OCI-LY7 (cell line): ENCODE measurements around the gene ARL11. TPM values are rescaled to one million over a fixed set of nuclear protein-coding genes. Genes with fewer than 3 reads are reported as not detected.

Experiments used
- BruUV-seq: library from RNA; stranded (reverse); fragments of 400-500 nt; replicated peaks from 2 replicates; lab custom pipeline; 2021; lab: Mats Ljungman, UMichigan
- CTCF ChIA-PET: fragments of 300-600 bp; sonication (Branson Sonifier 250); formaldehyde crosslinking; loops from one replicate; lab custom pipeline; 2022; ENCODE audit warnings: antibody characterized with exemption; ENCODE audit not compliant: unreplicated experiment; lab: Charles Lee
- POLR2A ChIA-PET: fragments of 300-600 bp; sonication (Branson Sonifier 250); formaldehyde crosslinking; loops from one replicate; lab custom pipeline; 2022; ENCODE audit warnings: antibody characterized with exemption; lab: Charles Lee
- DNase-seq: peaks from one replicate; pipeline ENCODE4 v3.0.0-alpha.2; 2015; ENCODE audit warnings: low spot score
- H2AFZ ChIP-seq: fragments of 200-600 bp; sonication (generic), shearing (Covaris generic); 2 replicates; pipeline ENCODE4 v1.6.1; 2014; ENCODE audit warnings: mild to moderate bottlenecking, antibody characterized with exemption, low read length, moderate library complexity
- H3K27ac ChIP-seq: fragments of 200-600 bp; sonication (generic); 2 replicates; pipeline ENCODE4 v1.5.1; 2014; ENCODE audit warnings: mixed run types, low read depth, mild to moderate bottlenecking, moderate library complexity, low read length, inconsistent platforms; ENCODE audit not compliant: poor library complexity, severe bottlenecking
- H3K36me3 ChIP-seq: fragments of 200-600 bp; sonication (generic); 2 replicates; pipeline ENCODE4 v1.6.1; 2014; ENCODE audit warnings: mild to moderate bottlenecking, antibody characterized with exemption, low read length, moderate library complexity, mixed read lengths; ENCODE audit not compliant: insufficient read depth
- H3K4me1 ChIP-seq: fragments of 200-600 bp; sonication (generic); 2 replicates; pipeline ENCODE4 v1.5.1; 2014; ENCODE audit warnings: mild to moderate bottlenecking, low read length; ENCODE audit not compliant: insufficient read depth, poor library complexity, severe bottlenecking
- H3K4me2 ChIP-seq: fragments of 200-600 bp; sonication (generic); 2 replicates; pipeline ENCODE4 v1.6.1; 2014; ENCODE audit warnings: mild to moderate bottlenecking, low read length
- H3K4me3 ChIP-seq: fragments of 200-600 bp; sonication (generic); 2 replicates; pipeline ENCODE4 v1.5.1; 2014; ENCODE audit warnings: mild to moderate bottlenecking, low read depth, low read length; ENCODE audit not compliant: poor library complexity, severe bottlenecking
- H3K79me2 ChIP-seq: fragments of 200-600 bp; sonication (generic); 2 replicates; pipeline ENCODE4 v1.6.1; 2016; ENCODE audit warnings: low read depth, mild to moderate bottlenecking, low read length, moderate library complexity, mixed read lengths; ENCODE audit not compliant: insufficient read depth
- H3K9me2 ChIP-seq: fragments of 200-600 bp; sonication (generic); 2 replicates; pipeline ENCODE4 v1.6.1; 2016; ENCODE audit warnings: mild to moderate bottlenecking, low read length, mixed read lengths; ENCODE audit not compliant: insufficient read depth
- H3K9me3 ChIP-seq: fragments of 200-600 bp; sonication (generic); 2 replicates; pipeline ENCODE4 v1.6.1; 2014; ENCODE audit warnings: mild to moderate bottlenecking, mixed run types, low read length, mixed read lengths
- H4K20me1 ChIP-seq: fragments of 200-600 bp; sonication (generic); 2 replicates; pipeline ENCODE4 v1.6.1; 2014; ENCODE audit warnings: mild to moderate bottlenecking, antibody characterized with exemption, low read length, moderate library complexity, mixed read lengths; ENCODE audit not compliant: insufficient read depth
- CTCF ChIP-seq: fragments of 200-600 bp; sonication (generic); conservative IDR thresholded peaks from 2 replicates; pipeline ENCODE4 v1.5.1; 2014; ENCODE audit warnings: mild to moderate bottlenecking, antibody characterized with exemption, low read length, moderate library complexity, mixed read lengths
- EZH2phosphoT487 ChIP-seq: fragments of 200-600 bp; sonication (generic); IDR thresholded peaks from 2 replicates; pipeline ENCODE4 v1.6.1; 2018; ENCODE audit warnings: low read depth, borderline replicate concordance, mild to moderate bottlenecking, mixed run types, antibody characterized with exemption, low read length, moderate library complexity, mixed read lengths
- intact Hi-C: fragments of 100-400 bp; cut with micrococcal nuclease; formaldehyde crosslinking; loops from one replicate; pipeline ENCODE4 v1.10.0; 2022; ENCODE audit not compliant: unreplicated experiment
- total RNA-seq, 2 experiments: library from RNA; depleted of rRNA in 1 of 2; stranded (reverse); fragments of >200 nt in 1 of 2; shearing (Covaris generic) in 1 of 2; gene quantifications; 2 replicates each; pipeline ENCODE4 v1.2.3, GENCODE V29; 2014 to 2022

The ARL11 gene
- total RNA-seq, 2 experiments from 2014 or later: 8.3 to 20.5 TPM

- Histone ChIP-seq H3K27ac (peak within 1 kb of the TSS; percentile 71), H3K9me3 (no peaks in the 10 kb centered on the region), H3K4me3 (peak within 1 kb of the TSS; percentile 90), H3K9me2 (no peaks in the 10 kb centered on the region), H3K36me3 (peaks cover 19% of the 10 kb centered on the region), H2AFZ (peak within 1 kb of the TSS; percentile 84), H3K4me2 (peak within 1 kb of the TSS; percentile 86), H4K20me1 (peaks cover 6% of the 10 kb centered on the region; the same call in 1 of the 2 replicates), H3K79me2 (peaks cover 16% of the 10 kb centered on the region), H3K4me1 (peaks cover 31% of the 10 kb centered on the region)
- no peak for TF ChIP-seq EZH2phosphoT487
- TF ChIP-seq CTCF: no peak
- POLR2A ChIA-PET: interaction anchor here (0.6 to 2.9 kb wide), 4 partner anchors 15 to 142 kb away, joined by 3 to 19 read pairs (median 4); partner anchors contain the start of genes CAB39L and SETDB2
- CTCF ChIA-PET: no interaction called here
- BruUV-seq: TSS peak; percentile 88
- intact Hi-C loops: loop anchor here (2.0 to 5.0 kb wide), 2 partner anchors 88 to 141 kb away; partner anchors contain the start of genes CAB39L, PHF11 and SETDB2
- DNase-seq: peak; percentile 84
Observed at GRCh38 chr13:49585220-49586157, 42.8 kb upstream of the ARL11 start, which contains the start of gene RCBTB1. Gene RCBTB1, minus strand, starts transcription at chr13:49585558. Its CDS starts 18,279 bp downstream, at chr13:49567279.

- H3K4me2 ChIP-seq: peak overlapping the region; percentile 86
- ChIA-PET POLR2A (interaction anchor here (0.6 to 2.9 kb wide), 6 partner anchors 14 to 177 kb away, joined by 3 to 19 read pairs (median 4); partner anchors contain the start of genes CAB39L and SETDB2), CTCF (no interaction called here)
- H3K4me1 ChIP-seq: peaks cover 19% of the 10 kb centered on the region
- peaks cover 10% of the 10 kb centered on the region; the same call in 1 of the 2 replicates for H3K36me3 ChIP-seq
- no peaks in the 10 kb centered on the region for H3K9me2 ChIP-seq
- BruUV-seq: no TSS peak
- peak overlapping the region; percentile 90 for H3K4me3 ChIP-seq
- intact Hi-C loops: loop anchor here (5.0 kb wide), 1 partner anchor 89 kb away; the partner anchor contains the start of gene PHF11
- no peaks in the 10 kb centered on the region for H3K9me3 ChIP-seq
- DNase-seq: no peak
- H3K79me2 ChIP-seq: peaks cover 16% of the 10 kb centered on the region
- TF ChIP-seq EZH2phosphoT487 (no peak), CTCF (no peak)
- peaks cover 6% of the 10 kb centered on the region; the same call in 1 of the 2 replicates for H4K20me1 ChIP-seq
- peak overlapping the region; percentile 36 for H2AFZ ChIP-seq
- H3K27ac ChIP-seq: no peak overlapping the region
Observed at GRCh38 chr13:49586717-49587116, 41.6 kb upstream of the ARL11 start.
